NCI-H187 treated with DMSO at 0.1 percent for 48 hours (cell line): ENCODE results near the gene IBA57.

Source experiments
- DNase-seq: peaks from one replicate; lab custom pipeline; 2025; lab: John Stamatoyannopoulos, UW

IBA57 gene

GRCh38 chr1:228145463-228146416, 19.9 kb upstream of the IBA57 start:
- no peak for DNase-seq

- no peak for DNase-seq
Observed at GRCh38 chr1:228146417-228147150, 19.0 kb upstream of the IBA57 start.

- DNase-seq, result no peak
Observed at GRCh38 chr1:228147151-228147693, 18.4 kb upstream of the IBA57 start.

- no peak for DNase-seq
Observed at GRCh38 chr1:228147768-228148167, 17.8 kb upstream of the IBA57 start.

- DNase-seq, result no peak
Observed at GRCh38 chr1:228148196-228148861, 17.3 kb upstream of the IBA57 start.

- DNase-seq, result no peak
Observed at GRCh38 chr1:228148935-228149405, 16.6 kb upstream of the IBA57 start.

- no peak for DNase-seq
Observed at GRCh38 chr1:228149406-228150119, 16.0 kb upstream of the IBA57 start, which contains the start of gene GJC2. GJC2 (plus strand) TSS chr1:228149930; CDS start chr1:228157759, 7,829 bp downstream.

- DNase-seq, result no peak
Observed at GRCh38 chr1:228150120-228150460, 15.5 kb upstream of the IBA57 start.

GRCh38 chr1:228150461-228151179, 15.0 kb upstream of the IBA57 start:
- DNase-seq, result no peak

- DNase-seq, result no peak
Observed at GRCh38 chr1:228151180-228151925, 14.3 kb upstream of the IBA57 start.

- DNase-seq, result no peak
Observed at GRCh38 chr1:228152097-228152917, 13.3 kb upstream of the IBA57 start.

- DNase-seq, result no peak
Observed at GRCh38 chr1:228152918-228153258, 12.7 kb upstream of the IBA57 start.

- DNase-seq, result no peak
Observed at GRCh38 chr1:228154021-228154669, 11.5 kb upstream of the IBA57 start.

GRCh38 chr1:228154670-228155571, 10.7 kb upstream of the IBA57 start:
- no peak for DNase-seq

GRCh38 chr1:228155596-228156514, 9.7 kb upstream of the IBA57 start:
- DNase-seq, result no peak

- no peak for DNase-seq
Observed at GRCh38 chr1:228156515-228156881, 9.1 kb upstream of the IBA57 start.
